A673 (cell line): Measurements from ENCODE around the gene CMTM7. TPM values are rescaled to one million over a fixed set of nuclear protein-coding genes. Genes with fewer than 3 reads are reported as not detected.

Source experiments
- BruUV-seq: library from RNA; stranded (reverse); fragments of 400-500 nt; replicated peaks from 2 replicates; lab custom pipeline; 2021; lab: Mats Ljungman, UMichigan
- CTCF ChIA-PET: fragments of 300-600 bp; sonication (Branson Sonifier 250); formaldehyde crosslinking; loops from one replicate; lab custom pipeline; 2022; ENCODE audit warnings: antibody characterized with exemption; lab: Charles Lee
- POLR2A ChIA-PET: fragments of 300-600 bp; sonication (Branson Sonifier 250); formaldehyde crosslinking; loops from one replicate; lab custom pipeline; 2022; ENCODE audit warnings: antibody characterized with exemption; ENCODE audit not compliant: low non-redundant PET; lab: Charles Lee
- DNase-seq: peaks from one replicate; pipeline ENCODE4 v3.0.0-alpha.2; 2015; ENCODE audit warnings: low spot score
- H3K27ac ChIP-seq: fragments of 200-600 bp; sonication (generic); 2 replicates; pipeline ENCODE4 v1.5.1; 2016; ENCODE audit warnings: mixed run types, low read depth, mild to moderate bottlenecking, mixed read lengths, antibody characterized with exemption, low read length; ENCODE audit not compliant: poor library complexity, severe bottlenecking
- H3K27me3 ChIP-seq: fragments of 200-600 bp; sonication (generic); replicated peaks from 2 replicates; pipeline ENCODE4 v1.6.1; 2017; ENCODE audit warnings: mixed run types, low read depth, mild to moderate bottlenecking, mixed read lengths, antibody characterized with exemption, low read length; ENCODE audit not compliant: insufficient read depth, poor library complexity
- H3K36me3 ChIP-seq: fragments of 200-600 bp; sonication (generic); 2 replicates; pipeline ENCODE4 v1.6.1; 2016; ENCODE audit warnings: mixed run types, mild to moderate bottlenecking, mixed read lengths, antibody characterized with exemption, low read length; ENCODE audit not compliant: insufficient read depth, poor library complexity, severe bottlenecking
- H3K4me1 ChIP-seq: fragments of 200-600 bp; sonication (generic); 2 replicates; pipeline ENCODE4 v1.6.1; 2017; ENCODE audit warnings: mixed run types, mild to moderate bottlenecking, mixed read lengths, antibody characterized with exemption, low read length; ENCODE audit not compliant: insufficient read depth, poor library complexity, severe bottlenecking
- H3K4me3 ChIP-seq: fragments of 200-600 bp; sonication (generic); 2 replicates; pipeline ENCODE4 v1.5.1; 2016; ENCODE audit warnings: low read depth, mixed run types, mild to moderate bottlenecking, mixed read lengths, low read length; ENCODE audit not compliant: poor library complexity, severe bottlenecking
- H3K9me3 ChIP-seq: fragments of 200-600 bp; sonication (generic); 2 replicates; pipeline ENCODE4 v1.6.1; 2016; ENCODE audit warnings: mixed run types, low read depth, mild to moderate bottlenecking, mixed read lengths, antibody characterized with exemption, low read length; ENCODE audit not compliant: poor library complexity, severe bottlenecking
- EZH2 ChIP-seq: fragments of 200-600 bp; sonication (generic); IDR thresholded peaks from 2 replicates; pipeline ENCODE4 v1.6.1; 2017; ENCODE audit warnings: borderline replicate concordance, low read depth, mild to moderate bottlenecking, mixed read lengths, antibody characterized with exemption, low read length; ENCODE audit not compliant: poor library complexity, severe bottlenecking
- intact Hi-C: fragments of 100-400 bp; cut with micrococcal nuclease; formaldehyde crosslinking; loops from one replicate; pipeline ENCODE4 v1.10.0; 2022; ENCODE audit not compliant: unreplicated experiment
- total RNA-seq: library from RNA; stranded (reverse); gene quantifications from 2 replicates; pipeline ENCODE4 v1.2.3, GENCODE V29; 2021
- TF ChIP-seq, protein P1 (sequence below): fragments of 300-800, 200-600 bp; sonication (generic); conservative IDR thresholded peaks from 2 replicates; pipeline ENCODE4 v1.5.1; 2017; ENCODE audit warnings: low read depth, mild to moderate bottlenecking, antibody characterized with exemption, low read length, moderate library complexity, mixed read lengths

CMTM7 gene
- total RNA-seq, 1 experiment from 2014 or later: not detected

- no peak overlapping the region for H3K4me3 ChIP-seq
- no peak for DNase-seq
- ChIA-PET POLR2A (no interaction called here), CTCF (interaction anchor here (1.0 kb wide), 1 partner anchor 10 kb away, joined by 5 read pairs; no protein-coding TSS in a partner anchor)
- H3K4me1 ChIP-seq: peaks cover 10% of the 10 kb centered on the region
- TF ChIP-seq EZH2: no peak
- TF ChIP-seq, protein P1, sequence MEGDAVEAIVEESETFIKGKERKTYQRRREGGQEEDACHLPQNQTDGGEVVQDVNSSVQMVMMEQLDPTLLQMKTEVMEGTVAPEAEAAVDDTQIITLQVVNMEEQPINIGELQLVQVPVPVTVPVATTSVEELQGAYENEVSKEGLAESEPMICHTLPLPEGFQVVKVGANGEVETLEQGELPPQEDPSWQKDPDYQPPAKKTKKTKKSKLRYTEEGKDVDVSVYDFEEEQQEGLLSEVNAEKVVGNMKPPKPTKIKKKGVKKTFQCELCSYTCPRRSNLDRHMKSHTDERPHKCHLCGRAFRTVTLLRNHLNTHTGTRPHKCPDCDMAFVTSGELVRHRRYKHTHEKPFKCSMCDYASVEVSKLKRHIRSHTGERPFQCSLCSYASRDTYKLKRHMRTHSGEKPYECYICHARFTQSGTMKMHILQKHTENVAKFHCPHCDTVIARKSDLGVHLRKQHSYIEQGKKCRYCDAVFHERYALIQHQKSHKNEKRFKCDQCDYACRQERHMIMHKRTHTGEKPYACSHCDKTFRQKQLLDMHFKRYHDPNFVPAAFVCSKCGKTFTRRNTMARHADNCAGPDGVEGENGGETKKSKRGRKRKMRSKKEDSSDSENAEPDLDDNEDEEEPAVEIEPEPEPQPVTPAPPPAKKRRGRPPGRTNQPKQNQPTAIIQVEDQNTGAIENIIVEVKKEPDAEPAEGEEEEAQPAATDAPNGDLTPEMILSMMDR: no peak
- H3K27me3 ChIP-seq: no peaks in the 10 kb centered on the region
- H3K36me3 ChIP-seq: no peaks in the 10 kb centered on the region
- BruUV-seq: no TSS peak
- H3K9me3 ChIP-seq: no peaks in the 10 kb centered on the region
- no peak overlapping the region for H3K27ac ChIP-seq
- intact Hi-C loops: no loop called here
Measured at GRCh38 chr3:32499585-32499984, 107.9 kb downstream of the CMTM7 start.

GRCh38 chr3:32500231-32500630 lies 108.6 kb downstream of the CMTM7 start:
- BruUV-seq: no TSS peak
- intact Hi-C loops: loop anchor here (5.0 kb wide), 1 partner anchor 167 kb away; no protein-coding TSS in a partner anchor
- ChIA-PET POLR2A (no interaction called here), CTCF (interaction anchor here (1.0 kb wide), 1 partner anchor 9 kb away, joined by 5 read pairs; no protein-coding TSS in a partner anchor)
- DNase-seq: no peak
- TF ChIP-seq, protein P1: no peak
- TF ChIP-seq EZH2: no peak
- Histone ChIP-seq H3K27me3 (no peaks in the 10 kb centered on the region), H3K9me3 (no peaks in the 10 kb centered on the region), H3K36me3 (no peaks in the 10 kb centered on the region), H3K27ac (no peak overlapping the region), H3K4me3 (no peak overlapping the region), H3K4me1 (peaks cover 10% of the 10 kb centered on the region)

DNA sequence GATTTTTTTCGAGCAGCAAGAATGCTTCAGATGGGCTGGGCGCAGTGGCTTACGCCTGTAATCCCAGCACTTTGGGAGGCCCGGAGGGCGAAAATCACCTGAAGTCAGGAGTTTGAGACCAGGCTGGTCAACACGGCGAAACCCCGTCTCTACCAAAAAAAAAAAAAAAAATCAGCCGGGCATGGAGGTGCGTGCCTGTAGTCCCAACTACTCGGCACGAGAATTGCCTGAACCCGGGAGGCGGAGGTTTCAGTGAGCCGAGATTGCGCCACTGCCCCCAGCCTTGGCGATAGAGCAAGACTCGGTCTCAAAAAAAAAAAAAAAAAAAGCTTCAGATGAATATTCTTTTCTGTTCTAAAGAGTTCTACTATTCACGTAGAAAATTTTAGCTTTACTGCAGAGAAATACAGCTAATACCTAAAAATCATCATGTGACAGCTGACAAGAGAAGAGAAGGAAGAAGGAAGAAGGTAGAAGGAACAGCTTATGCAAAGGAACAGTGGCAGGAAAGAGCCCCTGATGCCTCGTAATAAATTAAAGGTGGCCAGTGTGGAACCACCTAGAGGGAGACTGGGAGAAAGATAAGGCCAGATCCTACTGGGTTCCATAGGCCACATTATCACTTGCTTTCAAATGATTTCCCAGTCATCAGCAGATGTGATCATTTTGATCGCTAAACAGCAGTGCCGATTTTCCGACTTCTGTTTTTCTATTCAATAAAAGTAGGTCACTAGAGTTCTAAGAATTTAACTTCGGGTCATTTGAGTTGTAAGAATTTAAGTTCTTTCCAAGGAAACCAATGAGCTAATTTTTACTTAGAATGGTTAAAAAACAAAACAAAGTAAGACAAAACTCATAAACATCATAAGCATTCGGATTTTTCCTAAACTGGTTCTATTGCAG lies 109.5 kb downstream of the CMTM7 start:
- peak overlapping the region; percentile 76 for H3K4me3 ChIP-seq
- ChIA-PET CTCF (no interaction called here), POLR2A (no interaction called here)
- intact Hi-C loops: loop anchor here (5.0 kb wide), 1 partner anchor 166 kb away; no protein-coding TSS in a partner anchor
- H3K9me3 ChIP-seq: no peaks in the 10 kb centered on the region
- no peak overlapping the region for H3K27ac ChIP-seq
- no peak for DNase-seq
- peaks cover 10% of the 10 kb centered on the region for H3K4me1 ChIP-seq
- H3K36me3 ChIP-seq: no peaks in the 10 kb centered on the region
- BruUV-seq: TSS peak; percentile 63
- no peaks in the 10 kb centered on the region for H3K27me3 ChIP-seq
- no peak for TF ChIP-seq EZH2
- TF ChIP-seq, protein P1: no peak
